Activated B cell treated with CpG ODN at 0.5 μM for 24 hours (primary cell): ENCODE results near the gene NRIP2. TPM values are rescaled to one million over a fixed set of nuclear protein-coding genes. Genes with fewer than 3 reads are reported as not detected.

Experiments used
- ATAC-seq: fragments of 200-7000 bp; cut with Tn5 transposase; one replicate; pipeline ENCODE4 v1.10.0; 2021; ENCODE audit warnings: low read depth, mild to moderate bottlenecking, moderate library complexity
- CTCF ChIA-PET: fragments of 350-600 bp; sonication (Branson Sonifier 250); formaldehyde crosslinking; loops from one replicate; lab custom pipeline; 2021; ENCODE audit warnings: antibody characterized with exemption; lab: Charles Lee
- POLR2A ChIA-PET: fragments of 350-600 bp; sonication (Branson Sonifier 250); formaldehyde crosslinking; loops from one replicate; lab custom pipeline; 2021; ENCODE audit warnings: antibody characterized with exemption; lab: Charles Lee
- DNase-seq: peaks from one replicate; pipeline ENCODE4 v3.0.0; 2022
- H3K27ac Mint-ChIP-seq: one replicate; pipeline ENCODE4 v1.8.0; 2020; ENCODE audit warnings: mixed read lengths
- H3K27me3 Mint-ChIP-seq: one replicate; pipeline ENCODE4 v1.8.0; 2021; ENCODE audit warnings: mixed read lengths
- H3K36me3 Mint-ChIP-seq: one replicate; pipeline ENCODE4 v1.8.0; 2021; ENCODE audit warnings: low read depth, mixed read lengths
- H3K4me1 Mint-ChIP-seq: one replicate; pipeline ENCODE4 v1.8.0; 2021; ENCODE audit warnings: mixed read lengths
- H3K4me3 Mint-ChIP-seq: one replicate; pipeline ENCODE4 v1.8.0; 2020; ENCODE audit warnings: mild to moderate bottlenecking, mixed read lengths
- H3K9me3 Mint-ChIP-seq: one replicate; pipeline ENCODE4 v1.8.0; 2020; ENCODE audit warnings: mixed read lengths
- intact Hi-C: fragments of 100-400 bp; cut with micrococcal nuclease; formaldehyde crosslinking; loops from one replicate; pipeline ENCODE4 v1.15.1; 2024
- total RNA-seq: library from RNA; stranded (reverse); gene quantifications from 2 replicates; pipeline ENCODE4 v1.2.3, GENCODE V29; 2022
- TF ChIP-seq, protein P1 (sequence below): fragments of 200-600 bp; IDR thresholded peaks from one replicate; pipeline ENCODE4 v1.8.0; 2022; ENCODE audit warnings: antibody characterized with exemption, mild to moderate bottlenecking

NRIP2 gene
- total RNA-seq, 1 donor from 2014 or later: not detected

DNA sequence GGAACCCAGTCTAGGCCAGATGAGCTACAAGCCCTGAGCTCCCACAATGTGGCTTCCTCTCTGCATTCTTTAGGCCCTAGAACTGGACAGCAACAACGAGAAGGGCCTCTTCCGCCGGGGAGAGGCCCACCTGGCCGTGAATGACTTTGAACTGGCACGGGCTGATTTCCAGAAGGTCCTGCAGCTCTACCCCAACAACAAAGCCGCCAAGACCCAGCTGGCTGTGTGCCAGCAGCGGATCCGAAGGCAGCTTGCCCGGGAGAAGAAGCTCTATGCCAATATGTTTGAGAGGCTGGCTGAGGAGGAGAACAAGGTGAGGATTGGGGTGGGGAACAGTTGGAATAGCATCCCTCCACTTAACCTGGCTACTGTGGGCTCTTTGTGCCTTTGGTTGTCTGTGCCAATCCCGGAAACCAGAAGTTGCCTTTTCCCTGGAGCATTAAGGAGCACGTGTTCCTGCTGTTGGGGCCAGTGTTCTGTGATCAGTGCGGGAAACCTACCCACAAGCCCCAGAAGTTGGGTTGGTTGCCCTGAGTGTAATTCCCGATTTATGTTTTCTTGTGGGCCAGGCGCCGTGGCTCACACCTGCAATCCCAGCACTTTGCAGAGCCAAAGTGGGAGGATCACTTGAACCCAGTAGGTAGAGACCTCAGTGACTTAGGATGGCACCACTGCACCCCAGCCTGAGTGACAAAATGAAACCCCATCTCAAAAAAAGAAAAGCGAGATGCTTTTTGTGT lies 33.6 kb downstream of the NRIP2 start:
- ChIA-PET CTCF (interaction anchor here (1.3 kb wide), 1 partner anchor 9 kb away, joined by 3 read pairs; no protein-coding TSS in a partner anchor), POLR2A (no interaction called here)
- Mint-ChIP-seq H3K4me3 (no peak overlapping the region), H3K4me1 (peaks cover 34% of the 10 kb centered on the region), H3K27me3 (no peaks in the 10 kb centered on the region), H3K9me3 (no peaks in the 10 kb centered on the region), H3K36me3 (peaks cover 97% of the 10 kb centered on the region), H3K27ac (no peak overlapping the region)
- DNase-seq (no peak), ATAC-seq (no peak)
- TF ChIP-seq, protein P1, sequence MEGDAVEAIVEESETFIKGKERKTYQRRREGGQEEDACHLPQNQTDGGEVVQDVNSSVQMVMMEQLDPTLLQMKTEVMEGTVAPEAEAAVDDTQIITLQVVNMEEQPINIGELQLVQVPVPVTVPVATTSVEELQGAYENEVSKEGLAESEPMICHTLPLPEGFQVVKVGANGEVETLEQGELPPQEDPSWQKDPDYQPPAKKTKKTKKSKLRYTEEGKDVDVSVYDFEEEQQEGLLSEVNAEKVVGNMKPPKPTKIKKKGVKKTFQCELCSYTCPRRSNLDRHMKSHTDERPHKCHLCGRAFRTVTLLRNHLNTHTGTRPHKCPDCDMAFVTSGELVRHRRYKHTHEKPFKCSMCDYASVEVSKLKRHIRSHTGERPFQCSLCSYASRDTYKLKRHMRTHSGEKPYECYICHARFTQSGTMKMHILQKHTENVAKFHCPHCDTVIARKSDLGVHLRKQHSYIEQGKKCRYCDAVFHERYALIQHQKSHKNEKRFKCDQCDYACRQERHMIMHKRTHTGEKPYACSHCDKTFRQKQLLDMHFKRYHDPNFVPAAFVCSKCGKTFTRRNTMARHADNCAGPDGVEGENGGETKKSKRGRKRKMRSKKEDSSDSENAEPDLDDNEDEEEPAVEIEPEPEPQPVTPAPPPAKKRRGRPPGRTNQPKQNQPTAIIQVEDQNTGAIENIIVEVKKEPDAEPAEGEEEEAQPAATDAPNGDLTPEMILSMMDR: no peak
- intact Hi-C loops: no loop called here

DNA sequence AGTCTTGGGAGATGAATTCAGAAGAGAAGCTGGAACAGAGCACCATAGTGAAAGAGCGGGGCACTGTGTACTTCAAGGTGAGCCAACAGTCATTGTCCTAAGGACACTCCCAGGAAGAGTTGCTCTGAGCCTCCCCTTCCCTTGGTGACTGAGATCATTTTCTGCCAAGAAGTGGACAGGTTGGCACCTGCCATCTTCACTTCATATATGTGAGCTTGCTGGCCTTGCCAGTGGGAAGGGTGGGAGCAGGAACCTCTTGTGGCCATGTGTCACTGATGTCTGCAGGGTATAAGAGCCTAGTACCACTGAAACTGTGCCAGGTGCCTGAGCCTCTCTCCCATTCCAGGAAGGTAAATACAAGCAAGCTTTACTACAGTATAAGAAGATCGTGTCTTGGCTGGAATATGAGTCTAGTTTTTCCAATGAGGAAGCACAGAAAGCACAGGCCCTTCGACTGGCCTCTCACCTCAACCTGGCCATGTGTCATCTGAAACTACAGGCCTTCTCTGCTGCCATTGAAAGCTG lies 34.7 kb downstream of the NRIP2 start:
- peak overlapping the region; percentile 41 for H3K27ac Mint-ChIP-seq
- peaks cover 37% of the 10 kb centered on the region for H3K4me1 Mint-ChIP-seq
- no peak overlapping the region for H3K4me3 Mint-ChIP-seq
- ATAC-seq (no peak), DNase-seq (no peak)
- H3K9me3 Mint-ChIP-seq: no peaks in the 10 kb centered on the region
- peaks cover 92% of the 10 kb centered on the region for H3K36me3 Mint-ChIP-seq
- H3K27me3 Mint-ChIP-seq: no peaks in the 10 kb centered on the region
- ChIA-PET POLR2A (interaction anchor here (0.6 kb wide), 1 partner anchor 11 kb away, joined by 4 read pairs; no protein-coding TSS in a partner anchor), CTCF (interaction anchor here (0.8 to 1.3 kb wide), 2 partner anchors 10 to 14 kb away, joined by 3 read pairs; no protein-coding TSS in a partner anchor)
- intact Hi-C loops: no loop called here
- TF ChIP-seq, protein P1: no peak

DNA sequence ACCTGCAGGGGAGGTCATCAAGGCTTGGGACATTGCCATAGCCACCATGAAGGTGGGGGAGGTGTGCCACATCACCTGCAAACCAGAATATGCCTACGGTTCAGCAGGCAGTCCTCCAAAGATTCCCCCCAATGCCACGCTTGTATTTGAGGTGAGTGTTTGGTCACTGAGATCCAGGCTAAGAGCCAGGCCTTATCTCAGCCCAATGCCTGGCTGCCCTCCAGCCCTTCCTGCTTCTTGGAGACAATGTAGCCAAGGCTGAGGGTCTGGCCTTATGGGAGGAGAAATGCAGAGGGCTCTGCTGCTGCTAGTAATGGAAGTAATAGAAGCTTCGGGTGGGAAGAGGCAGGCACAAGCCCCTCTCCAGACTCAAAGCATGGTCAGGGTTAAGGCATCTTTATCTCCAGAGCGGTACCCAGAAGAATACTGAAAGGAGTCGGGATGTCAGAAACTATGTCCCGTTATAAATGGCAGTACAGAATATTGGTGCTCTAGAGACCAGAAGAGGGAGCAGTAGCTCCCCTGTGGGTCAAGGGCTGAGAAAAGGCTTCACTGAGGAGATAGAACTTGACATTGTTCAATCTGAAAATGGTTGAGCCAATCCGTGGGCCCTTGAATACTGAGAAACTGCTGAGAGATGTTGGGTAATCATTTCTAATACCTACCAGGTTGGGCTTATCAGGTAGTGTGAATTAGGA lies 37.0 kb downstream of the NRIP2 start:
- Mint-ChIP-seq H3K9me3 (no peaks in the 10 kb centered on the region), H3K4me1 (peaks cover 22% of the 10 kb centered on the region), H3K36me3 (peaks cover 69% of the 10 kb centered on the region), H3K4me3 (no peak overlapping the region), H3K27me3 (no peaks in the 10 kb centered on the region), H3K27ac (no peak overlapping the region)
- POLR2A ChIA-PET: interaction anchor here (0.7 to 4.7 kb wide), 2 partner anchors 14 to 15 kb away, joined by 3 to 36 read pairs; partner anchors contain the start of gene ITFG2
- DNase-seq (no peak), ATAC-seq (no peak)
- CTCF ChIA-PET: interaction anchor here (3.0 kb wide), 1 partner anchor 14 kb away, joined by 7 read pairs; no protein-coding TSS in a partner anchor
- intact Hi-C loops: loop anchor here (10.0 kb wide), 1 partner anchor 1477 kb away; the partner anchor contains the start of gene CCND2
- TF ChIP-seq, protein P1: no peak

DNA sequence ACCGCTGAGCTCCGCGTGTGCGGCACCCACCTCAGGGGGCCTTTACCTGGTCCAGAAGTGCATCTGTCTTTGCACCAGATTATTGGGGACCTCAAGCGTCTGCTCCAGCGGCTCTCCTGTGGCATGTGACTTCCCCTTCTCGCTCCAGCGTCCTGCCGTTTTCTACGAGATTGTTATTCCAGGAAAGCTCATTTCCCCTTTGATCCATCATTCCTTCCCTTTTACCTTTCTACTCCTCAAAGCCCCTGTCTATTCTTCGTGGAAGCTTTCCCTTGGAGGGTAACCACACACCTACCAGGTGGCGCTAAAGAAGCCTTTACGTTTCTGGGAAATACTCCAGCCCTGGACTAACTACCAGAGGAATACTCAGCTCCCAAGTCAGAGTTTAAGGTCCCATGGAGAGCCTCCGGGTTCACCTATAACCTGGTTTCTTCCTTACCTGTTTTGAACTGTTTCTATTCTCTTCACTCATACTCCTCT lies 38.6 kb downstream of the NRIP2 start:
- POLR2A ChIA-PET: interaction anchor here (0.7 to 4.7 kb wide), 9 partner anchors 8 to 105 kb away, joined by 3 to 36 read pairs (median 4); partner anchors contain the start of genes FOXM1, ITFG2, RHNO1 and TULP3
- DNase-seq (no peak), ATAC-seq (no peak)
- intact Hi-C loops: loop anchor here (10.0 kb wide), 1 partner anchor 1479 kb away; the partner anchor contains the start of gene CCND2
- peaks cover 53% of the 10 kb centered on the region for H3K36me3 Mint-ChIP-seq
- peak overlapping the region; percentile 79 for H3K27ac Mint-ChIP-seq
- TF ChIP-seq, protein P1: no peak
- CTCF ChIA-PET: interaction anchor here (1.0 to 3.0 kb wide), 2 partner anchors 12 to 105 kb away, joined by 3 to 7 read pairs; no protein-coding TSS in a partner anchor
- H3K9me3 Mint-ChIP-seq: no peaks in the 10 kb centered on the region
- H3K4me3 Mint-ChIP-seq: peak overlapping the region; percentile 89
- H3K4me1 Mint-ChIP-seq: peaks cover 20% of the 10 kb centered on the region
- no peaks in the 10 kb centered on the region for H3K27me3 Mint-ChIP-seq
